ENCODE data around the gene CEACAM6. TPM values are rescaled to one million over a fixed set of nuclear protein-coding genes. Genes with fewer than 3 reads are reported as not detected.

The CEACAM6 gene
- total and polyA plus RNA-seq, 2 of the 13 experiments (the other 11 are each of a cell fraction or from before 2014, with no cell fraction given) = not detected

DNA sequence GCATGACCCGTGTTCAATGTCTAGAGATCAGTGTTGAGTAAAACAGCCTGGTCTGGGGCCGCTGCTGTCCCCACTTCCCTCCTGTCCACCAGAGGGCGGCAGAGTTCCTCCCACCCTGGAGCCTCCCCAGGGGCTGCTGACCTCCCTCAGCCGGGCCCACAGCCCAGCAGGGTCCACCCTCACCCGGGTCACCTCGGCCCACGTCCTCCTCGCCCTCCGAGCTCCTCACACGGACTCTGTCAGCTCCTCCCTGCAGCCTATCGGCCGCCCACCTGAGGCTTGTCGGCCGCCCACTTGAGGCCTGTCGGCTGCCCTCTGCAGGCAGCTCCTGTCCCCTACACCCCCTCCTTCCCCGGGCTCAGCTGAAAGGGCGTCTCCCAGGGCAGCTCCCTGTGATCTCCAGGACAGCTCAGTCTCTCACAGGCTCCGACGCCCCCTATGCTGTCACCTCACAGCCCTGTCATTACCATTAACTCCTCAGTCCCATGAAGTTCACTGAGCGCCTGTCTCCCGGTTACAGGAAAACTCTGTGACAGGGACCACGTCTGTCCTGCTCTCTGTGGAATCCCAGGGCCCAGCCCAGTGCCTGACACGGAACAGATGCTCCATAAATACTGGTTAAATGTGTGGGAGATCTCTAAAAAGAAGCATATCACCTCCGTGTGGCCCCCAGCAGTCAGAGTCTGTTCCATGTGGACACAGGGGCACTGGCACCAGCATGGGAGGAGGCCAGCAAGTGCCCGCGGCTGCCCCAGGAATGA is 48.4 kb upstream of the CEACAM6 start:
- POLR2A ChIA-PET = no interaction called here
- intact Hi-C loops (cut with micrococcal nuclease; ENCODE audit: unreplicated experiment) = loop anchor here (2.0 kb wide), 1 partner anchor 40 kb away; no protein-coding TSS in a partner anchor
- CTCF ChIA-PET (ENCODE audit: low intra/inter-chr PET ratio, low total read pairs) = interaction anchor here (1.2 to 1.6 kb wide), 3 partner anchors 15 to 114 kb away, joined by 3 to 12 read pairs (median 4); no protein-coding TSS in a partner anchor
- Histone ChIP-seq H3K4me2 (ENCODE audit: low read depth, low read length) (peak overlapping the region; percentile 70), H3K4me3 (replicated peaks in 1 of 3; ENCODE audit: insufficient read depth in 1 of 3, low read depth in 2 of 3, low read length in 3 of 3) (peak overlapping the region in 1 of 3 experiments; percentile 57; a peak in 1 of 6 replicates), H3K27me3 (ENCODE audit: control insufficient read depth in 1 of 2, insufficient read depth in 2 of 2, low read length in 2 of 2) (peaks cover 0 to 22% of the 10 kb centered on the region in 2 experiments; a peak in 3 of 5 replicates), H3K27ac (ENCODE audit: extremely low read length, insufficient read depth, low read length) (no peak overlapping the region), H3K36me3 (replicated peaks in 1 of 2; ENCODE audit: control insufficient read depth in 1 of 2, insufficient read depth in 2 of 2, low read length in 2 of 2) (no peaks in the 10 kb centered on the region), H4K20me1 (ENCODE audit: insufficient read depth, low read length) (0 out of 2 replicates have a peak, but pooled peaks cover 3% of the 10 kb centered on the region), H3K9ac (ENCODE audit: insufficient read depth, low read depth, low read length) (no peak overlapping the region), H2AFZ (ENCODE audit: low read length) (no peak overlapping the region), H3K79me2 (ENCODE audit: insufficient read depth, low read length) (no peaks in the 10 kb centered on the region), H3K9me3 (ENCODE audit: low read length) (no peaks in the 10 kb centered on the region), H3K4me1 (ENCODE audit: insufficient read depth, low read length) (0 out of 2 replicates have a peak, but pooled peaks cover 5% of the 10 kb centered on the region)
- ATAC-seq = peak; percentile 94
- WGBS (ENCODE audit: low lambda C conversion rate) = 2% methylated on average over 13 of the region's 26 CpGs
- peak; percentile 64 for DNase-seq (ENCODE audit: low spot score)
- peak; percentile 18 for FAIRE-seq
- in situ Hi-C loops (cut with HindIII; ENCODE audit: extremely low pct_ligation_motif_present, low pct_unique_long_range_greater_than_20kb) = no loop called here
- BruUV-seq (replicated peaks) = no TSS peak
- TF ChIP-seq, protein P1, sequence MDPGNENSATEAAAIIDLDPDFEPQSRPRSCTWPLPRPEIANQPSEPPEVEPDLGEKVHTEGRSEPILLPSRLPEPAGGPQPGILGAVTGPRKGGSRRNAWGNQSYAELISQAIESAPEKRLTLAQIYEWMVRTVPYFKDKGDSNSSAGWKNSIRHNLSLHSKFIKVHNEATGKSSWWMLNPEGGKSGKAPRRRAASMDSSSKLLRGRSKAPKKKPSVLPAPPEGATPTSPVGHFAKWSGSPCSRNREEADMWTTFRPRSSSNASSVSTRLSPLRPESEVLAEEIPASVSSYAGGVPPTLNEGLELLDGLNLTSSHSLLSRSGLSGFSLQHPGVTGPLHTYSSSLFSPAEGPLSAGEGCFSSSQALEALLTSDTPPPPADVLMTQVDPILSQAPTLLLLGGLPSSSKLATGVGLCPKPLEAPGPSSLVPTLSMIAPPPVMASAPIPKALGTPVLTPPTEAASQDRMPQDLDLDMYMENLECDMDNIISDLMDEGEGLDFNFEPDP (CRISPR knock-in tag; conservative IDR thresholded peaks at IDR 0.05) = no peak
- 0 out of 2 replicates have a peak, but pooled peaks have one; percentile 27 for TF ChIP-seq ERF (CRISPR knock-in tag; IDR thresholded peaks at IDR 0.05)
- TF ChIP-seq, protein P2, sequence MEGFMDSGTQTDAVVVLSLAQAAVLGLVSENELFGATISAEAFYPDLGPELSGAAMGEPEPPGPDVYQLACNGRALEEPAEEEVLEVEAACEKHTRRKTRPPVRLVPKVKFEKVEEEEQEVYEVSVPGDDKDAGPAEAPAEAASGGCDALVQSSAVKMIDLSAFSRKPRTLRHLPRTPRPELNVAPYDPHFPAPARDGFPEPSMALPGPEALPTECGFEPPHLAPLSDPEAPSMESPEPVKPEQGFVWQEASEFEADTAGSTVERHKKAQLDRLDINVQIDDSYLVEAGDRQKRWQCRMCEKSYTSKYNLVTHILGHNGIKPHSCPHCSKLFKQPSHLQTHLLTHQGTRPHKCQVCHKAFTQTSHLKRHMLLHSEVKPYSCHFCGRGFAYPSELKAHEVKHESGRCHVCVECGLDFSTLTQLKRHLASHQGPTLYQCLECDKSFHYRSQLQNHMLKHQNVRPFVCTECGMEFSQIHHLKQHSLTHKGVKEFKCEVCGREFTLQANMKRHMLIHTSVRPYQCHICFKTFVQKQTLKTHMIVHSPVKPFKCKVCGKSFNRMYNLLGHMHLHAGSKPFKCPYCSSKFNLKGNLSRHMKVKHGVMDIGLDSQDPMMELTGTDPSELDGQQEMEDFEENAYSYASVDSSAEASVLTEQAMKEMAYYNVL (CRISPR knock-in tag; IDR thresholded peaks at IDR 0.05; ENCODE audit: borderline replicate concordance) = no peak
- TF ChIP-seq ZNF468 (CRISPR knock-in tag; IDR thresholded peaks at IDR 0.05) = no peak
- TF ChIP-seq SMAD9 (CRISPR knock-in tag; IDR thresholded peaks at IDR 0.05) = no peak
- no peak for TF ChIP-seq ZBTB20 (CRISPR knock-in tag; IDR thresholded peaks at IDR 0.05; ENCODE audit: borderline replicate concordance, low read depth)
- peak; percentile 48; the same call in 1 of the 2 replicates for TF ChIP-seq HDAC2 (CRISPR knock-in tag; IDR thresholded peaks at IDR 0.05)
- peak; percentile 61; the same call in 1 of the 2 replicates for TF ChIP-seq ZNF547 (CRISPR knock-in tag; IDR thresholded peaks at IDR 0.05)
- TF ChIP-seq ZNF282 (IDR thresholded peaks at IDR 0.05; ENCODE audit: partially characterized antibody) = no peak
- no peak for TF ChIP-seq SP1 (IDR thresholded peaks at IDR 0.05)
- 0 out of 2 replicates have a peak, but pooled peaks have one; percentile 23 for TF ChIP-seq SP1 (CRISPR knock-in tag; IDR thresholded peaks at IDR 0.05)
- TF ChIP-seq EHMT2 (IDR thresholded peaks at IDR 0.05; ENCODE audit: borderline replicate concordance, low read depth, low read length) = 0 out of 2 replicates have a peak, but pooled peaks have one; percentile 62
- no peak for TF ChIP-seq CEBPZ (IDR thresholded peaks at IDR 0.05; ENCODE audit: low read length)
- no peak for TF ChIP-seq MXD4 (CRISPR knock-in tag; IDR thresholded peaks at IDR 0.05)
- no peak for TF ChIP-seq FLYWCH1 (CRISPR knock-in tag; IDR thresholded peaks at IDR 0.05)
